H9 (cell line): ENCODE measurements around the gene MAGI1. TPM values are rescaled to one million over a fixed set of nuclear protein-coding genes. Genes with fewer than 3 reads are reported as not detected.

Source experiments
- DNase-seq: peaks from one replicate; pipeline ENCODE4 v3.0.0-alpha.2; 2017
- H2AFZ ChIP-seq: one replicate; pipeline ENCODE4 v1.6.1; 2013; ENCODE audit warnings: mild to moderate bottlenecking, low read length, control low read depth, moderate library complexity
- H2AK5ac ChIP-seq: 2 replicates; pipeline ENCODE4 v1.6.1; 2013; ENCODE audit warnings: low read length, control low read depth, mixed read lengths; ENCODE audit not compliant: insufficient read length
- H2BK120ac ChIP-seq: one replicate; pipeline ENCODE4 v1.6.1; 2013; ENCODE audit warnings: low read depth, mild to moderate bottlenecking, low read length, control low read depth, inconsistent platforms; ENCODE audit not compliant: poor library complexity, severe bottlenecking
- H2BK12ac ChIP-seq: 2 replicates; pipeline ENCODE4 v1.6.1; 2013; ENCODE audit warnings: low read length, control low read depth, mixed read lengths, low read depth; ENCODE audit not compliant: insufficient read length
- H2BK15ac ChIP-seq: 2 replicates; pipeline ENCODE4 v1.6.1; 2013; ENCODE audit warnings: low read depth, low read length, control low read depth
- H2BK20ac ChIP-seq: one replicate; pipeline ENCODE4 v1.6.1; 2013; ENCODE audit warnings: low read depth, mild to moderate bottlenecking, low read length, control low read depth, inconsistent platforms; ENCODE audit not compliant: poor library complexity, severe bottlenecking
- H2BK5ac ChIP-seq: 2 replicates; pipeline ENCODE4 v1.6.1; 2013; ENCODE audit warnings: low read length, control low read depth, mixed read lengths; ENCODE audit not compliant: insufficient read length
- H3K14ac ChIP-seq: 2 replicates; pipeline ENCODE4 v1.6.1; 2013; ENCODE audit warnings: low read length, control low read depth; ENCODE audit not compliant: insufficient read depth
- H3K18ac ChIP-seq: 2 replicates; pipeline ENCODE4 v1.6.1; 2013; ENCODE audit warnings: low read depth, mild to moderate bottlenecking, mixed read lengths, low read length, control low read depth; ENCODE audit not compliant: insufficient read length
- H3K23ac ChIP-seq: 2 replicates; pipeline ENCODE4 v1.6.1; 2013; ENCODE audit warnings: low read length, control low read depth, mixed read lengths, low read depth; ENCODE audit not compliant: insufficient read length
- H3K23me2 ChIP-seq: 2 replicates; pipeline ENCODE4 v1.6.1; 2013; ENCODE audit warnings: low read depth, mild to moderate bottlenecking, mixed read lengths, low read length, control low read depth; ENCODE audit not compliant: insufficient read length, poor library complexity, severe bottlenecking
- H3K27ac ChIP-seq: 2 replicates; pipeline ENCODE4 v1.5.1; 2013; ENCODE audit warnings: low read length, control low read depth, mixed read lengths, low read depth; ENCODE audit not compliant: insufficient read length
- H3K27me3 ChIP-seq: 2 replicates; pipeline ENCODE4 v1.6.1; 2013; ENCODE audit warnings: low read length, control low read depth, inconsistent platforms; ENCODE audit not compliant: insufficient read depth
- H3K4ac ChIP-seq: 2 replicates; pipeline ENCODE4 v1.6.1; 2013; ENCODE audit warnings: low read depth, mild to moderate bottlenecking, control low read depth, inconsistent platforms, low read length, moderate library complexity
- H3K4me1 ChIP-seq: 2 replicates; pipeline ENCODE4 v1.6.1; 2013; ENCODE audit warnings: low read length, control low read depth, inconsistent platforms; ENCODE audit not compliant: insufficient read depth
- H3K4me2 ChIP-seq: 2 replicates; pipeline ENCODE4 v1.6.1; 2013; ENCODE audit warnings: low read length, control low read depth, mixed read lengths; ENCODE audit not compliant: insufficient read length, insufficient read depth
- H3K56ac ChIP-seq: 2 replicates; pipeline ENCODE4 v1.6.1; 2013; ENCODE audit warnings: low read depth, mild to moderate bottlenecking, mixed read lengths, low read length, control low read depth; ENCODE audit not compliant: insufficient read length
- H3K79me1 ChIP-seq: 2 replicates; pipeline ENCODE4 v1.6.1; 2013; ENCODE audit warnings: low read depth, mild to moderate bottlenecking, moderate library complexity, low read length, control low read depth, inconsistent platforms; ENCODE audit not compliant: insufficient read depth, poor library complexity, severe bottlenecking
- H3K79me2 ChIP-seq: 2 replicates; pipeline ENCODE4 v1.6.1; 2013; ENCODE audit warnings: low read length, control low read depth, inconsistent platforms; ENCODE audit not compliant: insufficient read depth
- H3K9ac ChIP-seq: 2 replicates; pipeline ENCODE4 v1.6.1; 2013; ENCODE audit warnings: low read length, control low read depth, mixed read lengths; ENCODE audit not compliant: insufficient read length; ENCODE audit errors: extremely low read depth
- H3K9me3 ChIP-seq: one replicate; pipeline ENCODE4 v1.6.1; 2013; ENCODE audit warnings: low read depth, low read length, inconsistent platforms; ENCODE audit not compliant: control insufficient read depth
- H3T11ph ChIP-seq: one replicate; pipeline ENCODE4 v1.6.1; 2013; ENCODE audit warnings: mild to moderate bottlenecking, low read length, control low read depth, inconsistent platforms
- H4K20me1 ChIP-seq: one replicate; pipeline ENCODE4 v1.6.1; 2013; ENCODE audit not compliant: control insufficient read depth, insufficient read length, insufficient read depth
- H4K5ac ChIP-seq: 2 replicates; pipeline ENCODE4 v1.6.1; 2013; ENCODE audit warnings: low read depth, mild to moderate bottlenecking, mixed read lengths, low read length, control low read depth; ENCODE audit not compliant: insufficient read length
- H4K8ac ChIP-seq: replicated peaks from 2 replicates; pipeline ENCODE4 v1.6.1; 2013; ENCODE audit warnings: low read length, control low read depth, mixed read lengths, low read depth; ENCODE audit not compliant: insufficient read length
- H4K91ac ChIP-seq: 2 replicates; pipeline ENCODE4 v1.6.1; 2013; ENCODE audit warnings: low read depth, mild to moderate bottlenecking, moderate library complexity, mixed read lengths, low read length, control low read depth; ENCODE audit not compliant: insufficient read length
- H3K27ac Mint-ChIP-seq, 3 experiments: 2 replicates in 2 of 3; 3 replicates in 1 of 3; pipeline ENCODE4 v1.8.0; 2020 to 2021; ENCODE audit warnings: mixed read lengths in 3 of 3, mild to moderate bottlenecking in 1 of 3, moderate library complexity in 1 of 3
- H3K27me3 Mint-ChIP-seq: 2 replicates; pipeline ENCODE4 v1.8.0; 2021; ENCODE audit warnings: low read depth, mild to moderate bottlenecking, moderate library complexity, mixed read lengths
- H3K36me3 Mint-ChIP-seq, 3 experiments: 2 replicates in 2 of 3; 3 replicates in 1 of 3; pipeline ENCODE4 v1.8.0; 2020 to 2021; ENCODE audit warnings: low read depth in 3 of 3, mixed read lengths in 3 of 3; ENCODE audit not compliant: insufficient read depth in 1 of 3
- H3K4me1 Mint-ChIP-seq, 2 experiments: 2 replicates each; pipeline ENCODE4 v1.8.0; 2020; ENCODE audit warnings: mixed read lengths in 2 of 2
- H3K4me3 Mint-ChIP-seq, 2 experiments: 2 replicates in 1 of 2; 3 replicates in 1 of 2; pipeline ENCODE4 v1.8.0; 2020 to 2021; ENCODE audit warnings: mild to moderate bottlenecking in 2 of 2, mixed read lengths in 2 of 2, moderate library complexity in 1 of 2
- H3K9me3 Mint-ChIP-seq, 2 experiments: 2 replicates in 1 of 2; 3 replicates in 1 of 2; pipeline ENCODE4 v1.8.0; 2020; ENCODE audit warnings: mild to moderate bottlenecking in 2 of 2, mixed read lengths in 2 of 2, moderate library complexity in 1 of 2
- WGBS: extraction: QIAGEN DNeasy Blood & Tissue Kit; methylation state at CpG from one replicate; pipeline ENCODE4 v1.1.7; 2013; ENCODE audit warnings: missing lambda C conversion rate, low lambda C conversion rate, mixed read lengths; ENCODE audit not compliant: insufficient read length; ENCODE audit errors: extremely low coverage; 5-methylcytosine and 5-hydroxymethylcytosine counted together
- total RNA-seq: library from RNA; stranded (reverse); gene quantifications from 2 replicates; pipeline ENCODE4 v1.2.1, GENCODE V29; 2021
- TF ChIP-seq, protein P1 (sequence below): fragments of 200-600 bp; sonication (generic); conservative IDR thresholded peaks from 3 replicates; pipeline ENCODE4 v1.8.0; 2021; ENCODE audit warnings: antibody characterized with exemption, mild to moderate bottlenecking

MAGI1 gene
- total RNA-seq, 1 experiment from 2014 or later, result 65.7 TPM

DNA sequence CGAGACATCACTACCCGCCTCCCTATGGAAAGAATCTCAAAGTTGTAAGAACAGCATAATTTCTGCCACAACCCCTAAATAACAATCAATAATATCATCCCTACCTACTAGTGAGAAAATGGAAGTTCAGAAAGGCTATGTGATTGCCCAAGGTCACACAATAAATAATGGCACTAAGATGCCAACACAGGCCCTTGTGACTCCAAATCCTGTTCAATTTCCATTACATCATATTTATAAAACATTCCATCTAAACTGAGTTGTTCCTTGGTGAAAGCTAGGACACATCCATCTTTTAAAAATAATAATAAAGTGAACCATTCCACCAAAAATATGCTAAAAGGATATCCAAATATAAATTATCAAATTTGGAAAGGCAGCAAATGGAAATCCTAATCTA lies 144.6 kb downstream of the MAGI1 start:
- H3T11ph ChIP-seq, result no peak overlapping the region
- no peak overlapping the region for H2BK120ac ChIP-seq
- WGBS, result no CpG with 5 or more reads among the region's 2 CpGs
- no peak overlapping the region for H2AFZ ChIP-seq
- H3K56ac ChIP-seq, result no peak overlapping the region
- no peak overlapping the region for H4K91ac ChIP-seq
- no peak overlapping the region for H4K8ac ChIP-seq
- no peak overlapping the region for H3K18ac ChIP-seq
- H3K4ac ChIP-seq, result no peak overlapping the region
- TF ChIP-seq, protein P1, sequence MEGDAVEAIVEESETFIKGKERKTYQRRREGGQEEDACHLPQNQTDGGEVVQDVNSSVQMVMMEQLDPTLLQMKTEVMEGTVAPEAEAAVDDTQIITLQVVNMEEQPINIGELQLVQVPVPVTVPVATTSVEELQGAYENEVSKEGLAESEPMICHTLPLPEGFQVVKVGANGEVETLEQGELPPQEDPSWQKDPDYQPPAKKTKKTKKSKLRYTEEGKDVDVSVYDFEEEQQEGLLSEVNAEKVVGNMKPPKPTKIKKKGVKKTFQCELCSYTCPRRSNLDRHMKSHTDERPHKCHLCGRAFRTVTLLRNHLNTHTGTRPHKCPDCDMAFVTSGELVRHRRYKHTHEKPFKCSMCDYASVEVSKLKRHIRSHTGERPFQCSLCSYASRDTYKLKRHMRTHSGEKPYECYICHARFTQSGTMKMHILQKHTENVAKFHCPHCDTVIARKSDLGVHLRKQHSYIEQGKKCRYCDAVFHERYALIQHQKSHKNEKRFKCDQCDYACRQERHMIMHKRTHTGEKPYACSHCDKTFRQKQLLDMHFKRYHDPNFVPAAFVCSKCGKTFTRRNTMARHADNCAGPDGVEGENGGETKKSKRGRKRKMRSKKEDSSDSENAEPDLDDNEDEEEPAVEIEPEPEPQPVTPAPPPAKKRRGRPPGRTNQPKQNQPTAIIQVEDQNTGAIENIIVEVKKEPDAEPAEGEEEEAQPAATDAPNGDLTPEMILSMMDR, result no peak
- no peak for DNase-seq
- no peak overlapping the region for H2BK12ac ChIP-seq
- H3K23ac ChIP-seq, result no peak overlapping the region
- no peaks in the 10 kb centered on the region for H3K9me3 Mint-ChIP-seq
- no peak overlapping the region for H2BK20ac ChIP-seq
- no peaks in the 10 kb centered on the region for H3K27me3 Mint-ChIP-seq
- no peaks in the 10 kb centered on the region for H4K20me1 ChIP-seq
- H4K5ac ChIP-seq, result no peak overlapping the region
- H3K79me1 ChIP-seq, result peaks cover 12% of the 10 kb centered on the region
- H3K23me2 ChIP-seq, result no peaks in the 10 kb centered on the region
- H3K27ac Mint-ChIP-seq, result peak overlapping the region in 2 of 3 experiments; percentile 3 to 35; a peak in 3 of 7 replicates
- H3K9me3 ChIP-seq, result no peaks in the 10 kb centered on the region
- no peak overlapping the region for H2BK5ac ChIP-seq
- peaks cover 7% of the 10 kb centered on the region; the same call in 1 of the 2 replicates for H3K4me1 ChIP-seq
- H3K9ac ChIP-seq, result no peak overlapping the region
- no peaks in the 10 kb centered on the region for H3K27me3 ChIP-seq
- no peak overlapping the region for H3K4me3 Mint-ChIP-seq
- no peak overlapping the region for H3K14ac ChIP-seq
- no peak overlapping the region for H3K4me2 ChIP-seq
- no peak overlapping the region for H3K27ac ChIP-seq
- H3K36me3 Mint-ChIP-seq, result peaks cover 0 to 4% (median 0%) of the 10 kb centered on the region in 3 experiments; a peak in 1 of 7 replicates
- no peak overlapping the region for H2BK15ac ChIP-seq
- no peak overlapping the region for H2AK5ac ChIP-seq
- H3K79me2 ChIP-seq, result no peaks in the 10 kb centered on the region; the same call in 1 of the 2 replicates
- H3K4me1 Mint-ChIP-seq, result peaks cover 54 to 66% of the 10 kb centered on the region in 2 experiments
